Measurements from ENCODE around the gene CCDC187. TPM values are rescaled to one million over a fixed set of nuclear protein-coding genes. Genes with fewer than 3 reads are reported as not detected.
"Not testable (repeated sequence)": the region's sequence is repeated elsewhere in the genome, so short reads cannot be mapped to it uniquely, and the experiment has no call there.

CCDC187 gene
- total RNA-seq, 1 experiment from 2014 or later: not detected

DNA sequence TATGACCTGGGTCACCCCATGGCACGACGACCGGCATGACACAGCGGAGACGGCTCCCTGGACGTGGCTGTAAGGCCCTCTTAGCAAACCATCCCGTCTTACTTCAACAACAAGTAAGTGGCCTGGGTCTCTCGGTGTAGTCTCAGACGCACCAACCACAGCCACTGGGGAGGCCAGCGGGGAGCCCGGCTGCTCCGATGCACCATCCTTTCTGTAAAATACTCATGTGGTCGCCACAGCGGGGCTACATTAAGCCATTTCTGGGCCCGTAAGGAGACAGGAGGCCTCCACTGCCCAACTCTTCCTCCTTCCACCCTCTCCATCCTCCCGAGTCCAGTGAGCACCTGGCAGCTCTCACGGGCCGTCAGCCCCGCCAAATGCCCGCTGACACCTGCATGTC lies 63.0 kb downstream of the CCDC187 start:
- Histone ChIP-seq H3K27me3 (no peaks in the 10 kb centered on the region), H3K36me3 (peaks cover 7% of the 10 kb centered on the region; the same call in 1 of the 2 replicates)
- DNase-seq: no peak

GRCh38 chr9:136239983-136240330 lies 63.9 kb downstream of the CCDC187 start:
- DNase-seq: no peak
- no peaks in the 10 kb centered on the region for H3K9me3 ChIP-seq
- H3K27me3 ChIP-seq: no peaks in the 10 kb centered on the region
- H3K4me3 ChIP-seq: no peak overlapping the region
- peaks cover 7% of the 10 kb centered on the region; the same call in 1 of the 2 replicates for H3K36me3 ChIP-seq

More for the DNA sequence above, 63.0 kb downstream of the CCDC187 start:
- Histone ChIP-seq H3K9me3 (no peaks in the 10 kb centered on the region), H3K4me3 (no peak overlapping the region)

DNA sequence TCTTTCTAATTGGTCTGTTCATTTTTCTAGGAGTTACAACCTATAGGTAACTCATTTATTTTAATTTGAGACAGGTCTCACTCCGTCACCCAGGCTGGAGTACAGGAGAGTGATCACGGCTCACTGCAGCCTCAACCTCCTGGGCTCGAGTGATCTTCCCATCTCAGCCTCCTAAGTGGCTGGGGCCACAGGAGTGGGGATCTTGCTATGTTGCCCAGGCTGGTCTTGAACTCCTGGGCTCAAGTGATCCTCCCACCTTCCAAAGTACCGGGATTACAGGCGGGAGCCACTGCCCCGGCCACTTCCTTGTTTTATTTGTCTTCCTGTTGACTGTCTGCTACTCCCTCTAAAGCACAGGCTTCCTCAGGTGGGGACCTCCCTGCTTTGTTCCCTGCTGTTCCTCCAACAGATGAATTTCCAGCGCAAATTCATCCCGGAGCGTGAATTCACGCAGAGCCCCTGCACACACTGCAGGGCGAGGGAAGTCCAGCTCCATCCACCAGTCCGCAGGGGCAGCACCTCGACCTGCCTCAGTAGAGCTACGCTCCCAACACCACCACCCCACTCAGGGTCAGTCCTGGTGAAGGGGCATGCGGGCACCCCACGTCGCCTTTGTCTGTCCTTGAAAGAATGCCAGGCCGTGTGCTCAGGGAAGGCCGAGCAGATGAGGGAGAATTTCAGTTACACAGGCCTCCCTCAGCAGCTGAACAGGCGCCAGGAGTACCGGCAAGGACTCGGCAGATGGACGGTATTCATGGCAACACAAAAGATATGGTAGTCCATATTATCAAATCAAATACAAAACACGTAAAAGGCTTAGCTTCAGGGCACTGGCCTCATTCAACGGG lies 64.5 kb downstream of the CCDC187 start:
- Histone ChIP-seq H3K4me3 (no peak overlapping the region), H3K9me3 (no peaks in the 10 kb centered on the region), H3K36me3 (peaks cover 7% of the 10 kb centered on the region; the same call in 1 of the 2 replicates), H3K27me3 (no peaks in the 10 kb centered on the region)
- no peak for DNase-seq

- Histone ChIP-seq H3K27me3 (no peaks in the 10 kb centered on the region), H3K4me3 (no peak overlapping the region), H3K9me3 (no peaks in the 10 kb centered on the region), H3K36me3 (peaks cover 4% of the 10 kb centered on the region; the same call in 1 of the 2 replicates)
- DNase-seq: no peak
Observed at GRCh38 chr9:136238342-136238732, 65.6 kb downstream of the CCDC187 start.

GRCh38 chr9:136237486-136238341 lies 66.2 kb downstream of the CCDC187 start:
- H3K9me3 ChIP-seq: no peaks in the 10 kb centered on the region
- no peak for DNase-seq
- no peaks in the 10 kb centered on the region for H3K27me3 ChIP-seq
- no peak overlapping the region for H3K4me3 ChIP-seq
- H3K36me3 ChIP-seq: 0 out of 2 replicates have a peak, but pooled peaks cover under 1% of the 10 kb centered on the region

- H3K9me3 ChIP-seq, H3K36me3 ChIP-seq, H3K27me3 ChIP-seq, H3K4me3 ChIP-seq, DNase-seq: not testable (repeated sequence)
Observed at GRCh38 chr9:136236471-136237410, 67.2 kb downstream of the CCDC187 start.

GRCh38 chr9:136235709-136236455 lies 68.0 kb downstream of the CCDC187 start:
- Histone ChIP-seq H3K36me3 (no peaks in the 10 kb centered on the region), H3K27me3 (no peaks in the 10 kb centered on the region), H3K4me3 (no peak overlapping the region), H3K9me3 (no peaks in the 10 kb centered on the region)
- DNase-seq: no peak

- no peak overlapping the region for H3K4me3 ChIP-seq
- no peaks in the 10 kb centered on the region for H3K36me3 ChIP-seq
- H3K27me3 ChIP-seq: no peaks in the 10 kb centered on the region
- no peak for DNase-seq
- no peaks in the 10 kb centered on the region for H3K9me3 ChIP-seq
Observed at GRCh38 chr9:136235171-136235570, 68.7 kb downstream of the CCDC187 start.

DNA sequence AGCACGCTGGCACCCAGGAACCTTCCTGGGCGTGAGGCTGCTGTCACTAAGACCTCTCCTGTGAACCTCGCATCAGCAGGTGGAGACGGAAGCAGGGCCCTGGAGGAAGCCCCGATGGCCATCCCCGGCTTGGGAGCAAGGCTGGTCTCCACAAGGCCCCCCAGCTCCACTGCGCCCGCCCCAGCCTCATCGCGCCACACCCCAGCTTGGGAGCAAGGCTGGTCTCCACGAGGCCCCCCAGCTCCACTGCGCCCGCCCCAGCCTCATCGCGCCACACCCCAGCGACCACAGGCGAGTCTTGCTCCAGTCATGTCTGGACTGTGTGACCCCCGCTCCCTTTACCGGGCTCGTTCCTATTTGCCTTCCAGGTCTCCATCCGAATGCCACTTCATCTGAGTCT lies 69.3 kb downstream of the CCDC187 start:
- Histone ChIP-seq H3K27me3 (no peaks in the 10 kb centered on the region), H3K4me3 (no peak overlapping the region), H3K36me3 (no peaks in the 10 kb centered on the region), H3K9me3 (no peaks in the 10 kb centered on the region)
- no peak for DNase-seq

DNA sequence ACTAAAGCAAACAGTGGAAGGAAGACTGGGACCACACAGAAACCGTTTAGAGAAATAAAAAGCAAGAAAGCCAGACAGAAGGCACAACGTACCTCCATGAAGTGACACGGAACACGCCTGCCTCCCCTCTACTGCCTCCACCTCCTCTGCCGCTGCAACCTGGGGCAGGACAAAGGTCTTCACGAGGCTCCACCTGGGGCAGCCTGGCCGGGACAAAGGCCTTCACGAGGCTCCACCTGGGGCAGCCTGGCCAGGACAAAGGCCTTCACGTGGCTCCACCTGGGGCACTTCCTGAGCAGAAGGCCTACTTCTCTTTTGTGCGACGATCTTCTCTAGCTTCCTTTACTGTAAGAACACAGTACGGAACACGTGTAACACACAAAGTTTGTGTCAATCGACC lies 70.0 kb downstream of the CCDC187 start:
- DNase-seq: no peak
- H3K9me3 ChIP-seq: no peaks in the 10 kb centered on the region
- H3K4me3 ChIP-seq: no peak overlapping the region
- H3K36me3 ChIP-seq: no peaks in the 10 kb centered on the region
- no peaks in the 10 kb centered on the region for H3K27me3 ChIP-seq

DNA sequence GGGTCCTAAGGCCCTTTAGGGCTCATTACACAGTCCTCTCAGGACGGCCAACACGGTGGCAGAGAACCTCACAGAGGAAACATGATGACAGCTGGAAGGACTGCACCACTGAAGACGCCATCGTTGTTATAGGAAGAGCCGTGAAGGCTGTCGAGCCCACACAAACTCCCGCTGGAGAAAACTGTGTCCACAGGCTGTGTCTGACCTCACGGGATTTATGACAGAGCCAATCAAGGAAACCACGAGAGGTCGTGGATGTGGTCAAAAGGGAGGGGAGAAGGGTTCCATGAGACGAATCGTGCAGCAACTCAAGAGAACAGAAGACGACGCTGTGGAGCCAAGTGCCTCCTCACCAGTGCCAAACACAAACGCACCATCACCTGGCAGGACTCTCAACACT lies 70.5 kb downstream of the CCDC187 start:
- no peak for DNase-seq
- Histone ChIP-seq H3K9me3 (no peaks in the 10 kb centered on the region), H3K36me3 (no peaks in the 10 kb centered on the region), H3K27me3 (no peaks in the 10 kb centered on the region), H3K4me3 (no peak overlapping the region)

- H3K36me3 ChIP-seq: no peaks in the 10 kb centered on the region
- H3K4me3 ChIP-seq: no peak overlapping the region
- H3K9me3 ChIP-seq: no peaks in the 10 kb centered on the region
- DNase-seq: no peak
- no peaks in the 10 kb centered on the region for H3K27me3 ChIP-seq
Observed at GRCh38 chr9:136232969-136233368, 70.9 kb downstream of the CCDC187 start.

DNA sequence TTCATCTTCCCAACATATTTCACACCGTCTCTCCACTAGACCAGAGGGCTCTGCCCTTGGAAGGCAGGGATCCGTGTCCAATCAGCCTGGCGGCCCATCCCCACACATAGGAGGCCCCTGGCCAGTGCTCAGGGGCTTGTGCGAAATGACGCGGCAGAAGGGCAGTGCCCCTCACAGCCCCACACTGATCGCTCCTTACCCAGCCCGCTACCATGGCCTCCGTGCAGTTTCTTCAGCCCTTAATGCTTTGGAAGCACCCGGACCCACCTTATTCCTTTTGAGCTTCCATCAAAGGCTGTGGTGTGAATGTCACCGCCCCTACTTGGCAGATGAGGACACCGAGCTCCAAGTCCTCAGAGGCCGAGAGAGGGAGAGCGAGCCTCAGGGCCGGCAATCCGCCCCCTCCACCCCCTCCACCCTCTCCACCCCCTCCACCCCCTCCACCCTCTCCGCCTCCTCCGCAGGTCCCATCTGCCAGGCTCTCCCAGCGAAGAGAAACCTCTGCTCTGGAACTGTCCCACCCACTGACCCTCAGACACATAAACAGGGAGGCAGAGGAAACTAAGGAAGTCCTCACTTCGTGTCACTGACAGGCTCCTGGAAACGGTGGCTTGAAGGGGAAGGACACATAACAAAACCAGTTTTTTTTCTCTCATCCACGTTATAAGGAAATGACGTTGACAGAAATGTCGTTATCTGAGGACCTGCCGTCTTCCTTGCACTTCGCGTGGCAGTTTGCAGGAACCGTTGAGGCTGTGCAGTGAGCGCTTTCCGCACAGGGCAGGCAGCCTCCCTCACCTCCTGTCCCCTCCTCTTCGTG lies 72.2 kb downstream of the CCDC187 start:
- Histone ChIP-seq H3K4me3 (no peak overlapping the region), H3K9me3 (no peaks in the 10 kb centered on the region), H3K36me3 (no peaks in the 10 kb centered on the region), H3K27me3 (no peaks in the 10 kb centered on the region)
- no peak for DNase-seq

- no peak overlapping the region for H3K4me3 ChIP-seq
- no peaks in the 10 kb centered on the region; the same call in 1 of the 2 replicates for H3K36me3 ChIP-seq
- no peaks in the 10 kb centered on the region for H3K27me3 ChIP-seq
- DNase-seq: no peak
- no peaks in the 10 kb centered on the region for H3K9me3 ChIP-seq
Observed at GRCh38 chr9:136230773-136231172, 73.1 kb downstream of the CCDC187 start.

- Histone ChIP-seq H3K27me3 (no peaks in the 10 kb centered on the region), H3K4me3 (no peak overlapping the region), H3K9me3 (no peaks in the 10 kb centered on the region), H3K36me3 (no peaks in the 10 kb centered on the region; the same call in 1 of the 2 replicates)
- DNase-seq: no peak
Observed at GRCh38 chr9:136230365-136230764, 73.5 kb downstream of the CCDC187 start.
